Left forelimb (tissue), 1 donor: ENCODE results near the gene RBMX.
"Not testable (repeated sequence)": the region's sequence is repeated elsewhere in the genome, so short reads cannot be mapped to it uniquely, and the experiment has no call there.

Experiments used
- DNase-seq: peaks from one replicate; pipeline ENCODE4 v3.0.0-alpha.2; 2018; ENCODE audit warnings: low spot score

RBMX gene

DNA sequence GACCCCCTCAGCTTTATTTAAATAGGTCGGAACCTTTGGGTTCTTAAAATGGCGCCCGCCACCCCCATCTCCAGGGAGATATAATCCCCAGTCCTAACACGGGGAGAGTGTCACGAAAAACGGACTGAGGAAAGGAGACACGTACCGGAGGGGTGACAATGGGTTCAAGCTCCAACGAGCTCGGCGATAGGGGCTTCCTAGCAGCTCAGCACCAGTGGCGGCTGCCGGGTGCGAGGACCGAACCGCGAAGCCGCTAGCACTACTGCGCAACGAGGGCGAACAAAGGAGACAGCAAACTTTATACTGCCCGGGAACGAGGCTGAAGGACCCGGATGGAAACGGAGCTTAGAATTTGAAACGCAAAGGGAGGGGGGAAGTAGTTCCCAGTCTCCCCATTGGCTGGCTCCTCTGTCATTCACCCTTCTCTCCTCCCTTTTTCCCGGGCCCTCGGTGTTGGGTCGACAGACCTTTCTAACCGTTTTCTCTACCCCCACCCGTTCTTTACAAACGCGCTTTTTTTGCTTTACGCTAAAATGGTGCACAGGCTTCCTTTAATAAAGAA is at the start of gene RBMX:
Gene RBMX, minus strand, starts transcription at position 274 of the 562 bp plus-strand sequence. CDS start 1,298 bp downstream, outside the sequence.
- DNase-seq: peak; percentile 92

DNA sequence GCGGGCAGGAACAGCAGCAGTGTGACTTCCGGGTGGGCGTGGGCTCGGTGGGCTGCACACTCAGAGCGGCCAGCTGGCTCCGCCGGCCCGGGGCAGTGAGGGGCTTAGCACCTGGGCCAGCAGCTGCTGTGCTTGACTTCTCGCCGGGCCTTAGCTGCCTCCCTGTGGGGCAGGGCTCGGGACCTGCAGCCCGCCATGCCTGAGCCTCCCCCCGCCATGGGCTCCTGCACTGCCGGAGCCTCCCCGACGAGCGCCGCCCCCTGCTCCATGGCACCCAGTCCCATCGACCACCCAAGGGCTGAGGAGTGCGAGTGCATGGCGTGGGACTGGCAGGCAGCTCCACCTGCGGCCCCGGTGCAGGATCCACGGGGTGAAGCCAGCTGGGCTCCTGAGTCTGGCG is 40.9 kb upstream of the RBMX start:
- not testable (repeated sequence) for DNase-seq

- no peak for DNase-seq
Observed at GRCh38 chrX:136920001-136920400, 39.5 kb upstream of the RBMX start.

GRCh38 chrX:136916827-136917226 is 36.3 kb upstream of the RBMX start:
- no peak for DNase-seq

DNA sequence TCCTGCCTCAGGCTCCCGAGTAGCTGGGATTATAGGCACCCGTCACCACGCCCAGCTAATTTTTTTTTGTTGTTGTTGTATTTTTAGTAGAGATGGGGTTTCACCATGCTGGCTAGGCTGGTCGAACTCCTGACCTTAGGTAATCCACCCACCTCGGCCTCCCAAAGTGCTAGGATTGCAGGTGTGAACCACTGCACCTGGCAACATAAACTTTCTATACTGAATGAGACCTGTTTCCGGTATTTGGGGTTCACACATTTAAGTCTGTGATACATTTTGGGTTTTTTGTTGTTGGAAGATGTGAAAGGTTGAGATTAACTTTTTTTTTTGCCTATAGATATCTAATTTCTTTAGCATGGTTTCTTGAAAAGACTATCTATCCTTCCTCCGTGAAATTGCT is 31.1 kb upstream of the RBMX start:
- DNase-seq: not testable (repeated sequence)

GRCh38 chrX:136911253-136911652 is 30.7 kb upstream of the RBMX start:
- no peak for DNase-seq

- no peak for DNase-seq
Observed at GRCh38 chrX:136910565-136911035, 30.1 kb upstream of the RBMX start.

- peak; percentile 82 for DNase-seq
Observed at GRCh38 chrX:136909706-136910564, 29.4 kb upstream of the RBMX start.

DNA sequence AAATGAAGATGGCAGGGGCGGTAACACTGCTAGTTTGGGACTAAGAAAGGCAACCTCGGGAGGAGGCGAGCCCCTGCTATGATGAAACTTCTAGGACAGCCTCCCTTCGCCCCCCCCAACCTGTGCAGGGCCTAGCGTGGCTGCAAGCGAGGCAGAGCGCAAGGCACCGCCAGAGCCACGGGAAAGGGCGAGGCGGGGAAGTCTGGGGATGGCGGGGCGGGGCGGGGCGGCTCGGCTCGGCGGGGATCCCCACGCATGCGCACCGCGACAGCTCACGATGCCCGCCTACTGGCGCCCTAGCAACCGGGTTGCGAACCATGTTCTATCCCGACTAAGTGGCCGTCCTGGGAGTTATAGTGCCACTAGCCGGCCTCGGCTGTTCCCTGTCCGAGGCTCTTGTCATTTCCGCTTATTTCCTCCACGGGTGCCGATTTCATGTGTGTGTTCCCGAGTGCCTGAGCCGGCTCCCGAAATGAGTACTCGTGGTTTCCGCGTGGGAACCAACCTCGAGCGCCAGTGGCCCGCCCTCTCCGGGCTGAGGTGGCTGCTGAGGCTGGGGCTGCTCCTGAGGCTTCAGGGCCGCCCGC is 28.7 kb upstream of the RBMX start:
- peak; percentile 86 for DNase-seq

DNA sequence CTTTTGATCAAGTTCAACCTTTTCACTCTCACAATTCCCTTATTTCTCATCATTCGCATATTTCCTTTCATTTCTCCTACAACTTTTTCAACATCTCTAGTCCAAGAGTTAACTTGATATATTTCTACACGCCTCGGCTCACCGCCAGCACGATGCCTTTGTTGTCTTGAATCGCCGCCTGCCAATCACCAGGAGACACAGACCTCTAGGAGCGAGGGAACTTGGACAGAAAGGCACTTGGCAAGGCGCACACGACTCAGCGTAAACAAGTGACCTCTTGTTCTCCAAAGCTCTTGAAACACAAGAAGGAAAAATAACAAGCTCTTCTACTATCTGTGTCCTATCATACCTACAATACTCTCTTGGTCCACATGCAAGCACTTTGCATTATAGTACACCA is 27.1 kb upstream of the RBMX start:
- DNase-seq: no peak

DNA sequence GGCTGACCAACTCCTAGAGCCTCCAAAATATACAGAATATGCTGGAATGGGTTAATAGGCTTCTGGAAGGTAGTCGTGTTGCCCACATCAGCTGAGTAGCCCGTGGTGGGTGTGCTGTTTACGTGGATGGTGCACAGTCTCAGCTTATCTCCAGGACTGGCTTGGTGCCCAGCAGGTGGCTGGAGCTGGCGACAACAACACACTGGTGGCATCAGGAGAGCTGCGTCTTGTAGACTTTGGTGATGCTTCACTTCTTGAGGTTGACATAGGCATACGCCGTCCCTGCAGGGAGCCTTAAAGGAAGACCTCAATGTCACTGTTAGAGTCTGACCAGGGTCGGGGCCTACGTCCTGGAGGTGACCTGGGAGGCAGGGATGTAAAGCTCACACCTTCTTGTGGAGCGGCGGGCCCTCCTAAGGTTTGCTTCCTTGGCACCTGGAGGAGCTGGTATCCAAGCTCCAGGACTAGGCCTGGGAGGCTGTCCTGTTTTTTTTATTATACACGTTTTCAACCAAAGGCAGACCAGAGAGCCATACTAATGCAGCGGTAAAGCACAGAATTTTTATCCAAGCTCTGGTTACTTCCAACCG is 26.5 kb upstream of the RBMX start:
- DNase-seq: no peak

- DNase-seq: not testable (repeated sequence)
Observed at GRCh38 chrX:136904067-136904466, 23.5 kb upstream of the RBMX start.

DNA sequence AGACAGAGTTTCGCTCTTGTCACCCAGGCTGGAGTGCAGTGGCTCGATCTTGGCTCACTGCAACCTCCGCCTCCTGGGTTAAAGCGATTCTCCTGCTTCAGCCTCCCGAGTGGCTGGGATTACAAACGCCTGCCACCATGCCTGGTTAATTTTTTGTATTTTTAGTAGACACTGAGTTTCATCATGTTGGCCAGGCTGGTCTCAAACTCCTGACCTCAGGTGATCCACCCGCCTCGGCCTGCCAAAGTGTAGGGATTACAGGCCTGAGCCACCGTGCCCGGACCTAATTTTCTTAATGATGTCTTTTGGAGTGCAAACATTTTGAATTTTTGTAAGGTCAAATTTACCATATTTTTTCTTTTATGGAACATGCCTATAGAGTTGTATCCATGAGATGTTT is 19.5 kb upstream of the RBMX start:
- not testable (repeated sequence) for DNase-seq

GRCh38 chrX:136899221-136899620 is 18.7 kb upstream of the RBMX start:
- no peak for DNase-seq

DNA sequence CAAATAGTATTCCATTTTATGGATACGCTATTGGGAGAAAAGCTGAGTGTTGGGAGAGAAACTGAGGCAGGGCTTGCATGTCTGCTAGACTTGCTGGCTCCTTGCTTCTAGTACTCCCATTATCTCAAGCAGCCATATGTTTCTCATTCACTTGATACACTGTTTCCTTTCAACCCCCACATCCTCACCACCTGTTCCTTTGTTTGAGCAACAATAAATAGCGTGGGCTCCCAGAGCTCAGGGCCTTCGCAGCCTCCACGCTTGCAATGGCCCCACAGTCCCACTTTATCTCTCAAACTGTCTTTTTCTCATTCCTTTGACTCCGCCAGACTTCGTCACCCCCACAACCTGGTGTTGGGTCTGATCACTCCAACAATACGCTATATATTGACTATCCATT is 18.2 kb upstream of the RBMX start:
- not testable (repeated sequence) for DNase-seq

GRCh38 chrX:136896121-136896914 is 15.8 kb upstream of the RBMX start:
- no peak for DNase-seq

- DNase-seq: no peak
Observed at GRCh38 chrX:136892412-136892811, 11.9 kb upstream of the RBMX start.

GRCh38 chrX:136890596-136890995 is 10.1 kb upstream of the RBMX start:
- DNase-seq: not testable (repeated sequence)

- no peak for DNase-seq
Observed at GRCh38 chrX:136889269-136889668, 8.7 kb upstream of the RBMX start.

- no peak for DNase-seq
Observed at GRCh38 chrX:136880003-136880451, 498 bp downstream of the RBMX start.

- no peak for DNase-seq
Observed at GRCh38 chrX:136879001-136879687, 1.4 kb downstream of the RBMX start.
